ENCODE results near the gene SLC44A2. TPM values are rescaled to one million over a fixed set of nuclear protein-coding genes. Genes with fewer than 3 reads are reported as not detected.

Gene SLC44A2
- total and polyA plus RNA-seq, 2 experiments from 2014 or later, result 43.2 to 65.0 TPM

GRCh38 chr19:10640361-10640760, 15.0 kb downstream of the SLC44A2 start:
- Mint-ChIP-seq H3K27me3 (ENCODE audit: insufficient read depth, low read depth, poor library complexity) (peaks cover 26% of the 10 kb centered on the region), H3K9me3 (no peaks in the 10 kb centered on the region), H3K4me1 (peaks cover 42% of the 10 kb centered on the region), H3K36me3 (ENCODE audit: low read depth) (peaks cover 73% of the 10 kb centered on the region), H3K4me3 (no peak overlapping the region), H3K27ac (no peak overlapping the region)
- peaks cover 19% of the 10 kb centered on the region for H3K4me1 ChIP-seq (ENCODE audit: insufficient read depth)
- peaks cover 13% of the 10 kb centered on the region for H3F3A ChIP-seq (replicated peaks; ENCODE audit: low read depth)
- no peak overlapping the region for H3K4me2 ChIP-seq
- H3K36me3 ChIP-seq (ENCODE audit: insufficient read depth), result peaks cover 18% of the 10 kb centered on the region; the same call in 1 of the 2 replicates
- H2AFZ ChIP-seq, result no peak overlapping the region
- no peaks in the 10 kb centered on the region for H3K79me2 ChIP-seq (replicated peaks; ENCODE audit: insufficient read depth)
- H3K27ac ChIP-seq (ENCODE audit: low read depth), result no peak overlapping the region
- H4K20me1 ChIP-seq (replicated peaks; ENCODE audit: insufficient read depth), result peaks cover 7% of the 10 kb centered on the region; the same call in 1 of the 2 replicates
- TF ChIP-seq, protein P1, sequence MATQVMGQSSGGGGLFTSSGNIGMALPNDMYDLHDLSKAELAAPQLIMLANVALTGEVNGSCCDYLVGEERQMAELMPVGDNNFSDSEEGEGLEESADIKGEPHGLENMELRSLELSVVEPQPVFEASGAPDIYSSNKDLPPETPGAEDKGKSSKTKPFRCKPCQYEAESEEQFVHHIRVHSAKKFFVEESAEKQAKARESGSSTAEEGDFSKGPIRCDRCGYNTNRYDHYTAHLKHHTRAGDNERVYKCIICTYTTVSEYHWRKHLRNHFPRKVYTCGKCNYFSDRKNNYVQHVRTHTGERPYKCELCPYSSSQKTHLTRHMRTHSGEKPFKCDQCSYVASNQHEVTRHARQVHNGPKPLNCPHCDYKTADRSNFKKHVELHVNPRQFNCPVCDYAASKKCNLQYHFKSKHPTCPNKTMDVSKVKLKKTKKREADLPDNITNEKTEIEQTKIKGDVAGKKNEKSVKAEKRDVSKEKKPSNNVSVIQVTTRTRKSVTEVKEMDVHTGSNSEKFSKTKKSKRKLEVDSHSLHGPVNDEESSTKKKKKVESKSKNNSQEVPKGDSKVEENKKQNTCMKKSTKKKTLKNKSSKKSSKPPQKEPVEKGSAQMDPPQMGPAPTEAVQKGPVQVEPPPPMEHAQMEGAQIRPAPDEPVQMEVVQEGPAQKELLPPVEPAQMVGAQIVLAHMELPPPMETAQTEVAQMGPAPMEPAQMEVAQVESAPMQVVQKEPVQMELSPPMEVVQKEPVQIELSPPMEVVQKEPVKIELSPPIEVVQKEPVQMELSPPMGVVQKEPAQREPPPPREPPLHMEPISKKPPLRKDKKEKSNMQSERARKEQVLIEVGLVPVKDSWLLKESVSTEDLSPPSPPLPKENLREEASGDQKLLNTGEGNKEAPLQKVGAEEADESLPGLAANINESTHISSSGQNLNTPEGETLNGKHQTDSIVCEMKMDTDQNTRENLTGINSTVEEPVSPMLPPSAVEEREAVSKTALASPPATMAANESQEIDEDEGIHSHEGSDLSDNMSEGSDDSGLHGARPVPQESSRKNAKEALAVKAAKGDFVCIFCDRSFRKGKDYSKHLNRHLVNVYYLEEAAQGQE (IDR thresholded peaks at IDR 0.05; ENCODE audit: unreplicated experiment), result no peak
- TF ChIP-seq CTCF (conservative IDR thresholded peaks at IDR 0.05; ENCODE audit: low read depth in 2 of 2) (no peak), POLR2AphosphoS5 (IDR thresholded peaks at IDR 0.05; ENCODE audit: low read depth) (no peak), ZNF331 (CRISPR knock-in tag; IDR thresholded peaks at IDR 0.05; ENCODE audit: low read depth) (no peak), EZH2 (IDR thresholded peaks at IDR 0.05; ENCODE audit: low read depth, unreplicated experiment) (no peak), CREB1 (CRISPR knock-in tag; IDR thresholded peaks at IDR 0.05; ENCODE audit: low read depth) (no peak), EZH2phosphoT487 (IDR thresholded peaks at IDR 0.05; ENCODE audit: unreplicated experiment) (no peak), STAT1 (IDR thresholded peaks at IDR 0.05; ENCODE audit: unreplicated experiment) (no peak), ZNF114 (CRISPR knock-in tag; IDR thresholded peaks at IDR 0.05) (no peak), NANOG (IDR thresholded peaks at IDR 0.05; ENCODE audit: borderline replicate concordance) (no peak), JUNB (IDR thresholded peaks at IDR 0.05; ENCODE audit: unreplicated experiment) (no peak)
- TF ChIP-seq, protein P2, sequence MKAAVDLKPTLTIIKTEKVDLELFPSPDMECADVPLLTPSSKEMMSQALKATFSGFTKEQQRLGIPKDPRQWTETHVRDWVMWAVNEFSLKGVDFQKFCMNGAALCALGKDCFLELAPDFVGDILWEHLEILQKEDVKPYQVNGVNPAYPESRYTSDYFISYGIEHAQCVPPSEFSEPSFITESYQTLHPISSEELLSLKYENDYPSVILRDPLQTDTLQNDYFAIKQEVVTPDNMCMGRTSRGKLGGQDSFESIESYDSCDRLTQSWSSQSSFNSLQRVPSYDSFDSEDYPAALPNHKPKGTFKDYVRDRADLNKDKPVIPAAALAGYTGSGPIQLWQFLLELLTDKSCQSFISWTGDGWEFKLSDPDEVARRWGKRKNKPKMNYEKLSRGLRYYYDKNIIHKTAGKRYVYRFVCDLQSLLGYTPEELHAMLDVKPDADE (IDR thresholded peaks at IDR 0.05), result no peak
- TF ChIP-seq, protein P3, sequence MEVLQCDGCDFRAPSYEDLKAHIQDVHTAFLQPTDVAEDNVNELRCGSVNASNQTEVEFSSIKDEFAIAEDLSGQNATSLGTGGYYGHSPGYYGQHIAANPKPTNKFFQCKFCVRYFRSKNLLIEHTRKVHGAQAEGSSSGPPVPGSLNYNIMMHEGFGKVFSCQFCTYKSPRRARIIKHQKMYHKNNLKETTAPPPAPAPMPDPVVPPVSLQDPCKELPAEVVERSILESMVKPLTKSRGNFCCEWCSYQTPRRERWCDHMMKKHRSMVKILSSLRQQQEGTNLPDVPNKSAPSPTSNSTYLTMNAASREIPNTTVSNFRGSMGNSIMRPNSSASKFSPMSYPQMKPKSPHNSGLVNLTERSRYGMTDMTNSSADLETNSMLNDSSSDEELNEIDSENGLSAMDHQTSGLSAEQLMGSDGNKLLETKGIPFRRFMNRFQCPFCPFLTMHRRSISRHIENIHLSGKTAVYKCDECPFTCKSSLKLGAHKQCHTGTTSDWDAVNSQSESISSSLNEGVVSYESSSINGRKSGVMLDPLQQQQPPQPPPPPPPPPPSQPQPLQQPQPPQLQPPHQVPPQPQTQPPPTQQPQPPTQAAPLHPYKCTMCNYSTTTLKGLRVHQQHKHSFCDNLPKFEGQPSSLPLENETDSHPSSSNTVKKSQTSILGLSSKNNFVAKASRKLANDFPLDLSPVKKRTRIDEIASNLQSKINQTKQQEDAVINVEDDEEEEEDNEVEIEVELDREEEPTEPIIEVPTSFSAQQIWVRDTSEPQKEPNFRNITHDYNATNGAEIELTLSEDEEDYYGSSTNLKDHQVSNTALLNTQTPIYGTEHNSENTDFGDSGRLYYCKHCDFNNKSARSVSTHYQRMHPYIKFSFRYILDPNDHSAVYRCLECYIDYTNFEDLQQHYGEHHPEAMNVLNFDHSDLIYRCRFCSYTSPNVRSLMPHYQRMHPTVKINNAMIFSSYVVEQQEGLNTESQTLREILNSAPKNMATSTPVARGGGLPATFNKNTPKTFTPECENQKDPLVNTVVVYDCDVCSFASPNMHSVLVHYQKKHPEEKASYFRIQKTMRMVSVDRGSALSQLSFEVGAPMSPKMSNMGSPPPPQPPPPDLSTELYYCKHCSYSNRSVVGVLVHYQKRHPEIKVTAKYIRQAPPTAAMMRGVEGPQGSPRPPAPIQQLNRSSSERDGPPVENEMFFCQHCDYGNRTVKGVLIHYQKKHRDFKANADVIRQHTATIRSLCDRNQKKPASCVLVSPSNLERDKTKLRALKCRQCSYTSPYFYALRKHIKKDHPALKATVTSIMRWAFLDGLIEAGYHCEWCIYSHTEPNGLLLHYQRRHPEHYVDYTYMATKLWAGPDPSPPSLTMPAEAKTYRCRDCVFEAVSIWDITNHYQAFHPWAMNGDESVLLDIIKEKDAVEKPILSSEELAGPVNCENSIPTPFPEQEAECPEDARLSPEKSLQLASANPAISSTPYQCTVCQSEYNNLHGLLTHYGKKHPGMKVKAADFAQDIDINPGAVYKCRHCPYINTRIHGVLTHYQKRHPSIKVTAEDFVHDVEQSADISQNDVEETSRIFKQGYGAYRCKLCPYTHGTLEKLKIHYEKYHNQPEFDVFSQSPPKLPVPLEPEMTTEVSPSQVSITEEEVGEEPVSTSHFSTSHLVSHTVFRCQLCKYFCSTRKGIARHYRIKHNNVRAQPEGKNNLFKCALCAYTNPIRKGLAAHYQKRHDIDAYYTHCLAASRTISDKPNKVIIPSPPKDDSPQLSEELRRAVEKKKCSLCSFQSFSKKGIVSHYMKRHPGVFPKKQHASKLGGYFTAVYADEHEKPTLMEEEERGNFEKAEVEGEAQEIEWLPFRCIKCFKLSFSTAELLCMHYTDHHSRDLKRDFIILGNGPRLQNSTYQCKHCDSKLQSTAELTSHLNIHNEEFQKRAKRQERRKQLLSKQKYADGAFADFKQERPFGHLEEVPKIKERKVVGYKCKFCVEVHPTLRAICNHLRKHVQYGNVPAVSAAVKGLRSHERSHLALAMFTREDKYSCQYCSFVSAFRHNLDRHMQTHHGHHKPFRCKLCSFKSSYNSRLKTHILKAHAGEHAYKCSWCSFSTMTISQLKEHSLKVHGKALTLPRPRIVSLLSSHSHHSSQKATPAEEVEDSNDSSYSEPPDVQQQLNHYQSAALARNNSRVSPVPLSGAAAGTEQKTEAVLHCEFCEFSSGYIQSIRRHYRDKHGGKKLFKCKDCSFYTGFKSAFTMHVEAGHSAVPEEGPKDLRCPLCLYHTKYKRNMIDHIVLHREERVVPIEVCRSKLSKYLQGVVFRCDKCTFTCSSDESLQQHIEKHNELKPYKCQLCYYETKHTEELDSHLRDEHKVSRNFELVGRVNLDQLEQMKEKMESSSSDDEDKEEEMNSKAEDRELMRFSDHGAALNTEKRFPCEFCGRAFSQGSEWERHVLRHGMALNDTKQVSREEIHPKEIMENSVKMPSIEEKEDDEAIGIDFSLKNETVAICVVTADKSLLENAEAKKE (CRISPR knock-in tag; IDR thresholded peaks at IDR 0.05), result no peak
- ATAC-seq, result no peak
- no peaks in the 10 kb centered on the region for H3K27me3 ChIP-seq (ENCODE audit: insufficient read depth)
- no peak overlapping the region for H3K4me3 ChIP-seq
- no peak for DNase-seq (ENCODE audit: low spot score)
- H3K9me2 ChIP-seq (ENCODE audit: insufficient read depth), result no peaks in the 10 kb centered on the region
